DLD1 (cell line): ENCODE measurements around the gene CLTA.
"Not testable (repeated sequence)": the region's sequence is repeated elsewhere in the genome, so short reads cannot be mapped to it uniquely, and the experiment has no call there.

ENCODE experiments used
- in situ Hi-C: cut with HindIII; loops from 2 replicates; pipeline ENCODE4 v1.10.0; 2017; ENCODE audit warnings: low sequenced_read_pairs

Gene CLTA

DNA sequence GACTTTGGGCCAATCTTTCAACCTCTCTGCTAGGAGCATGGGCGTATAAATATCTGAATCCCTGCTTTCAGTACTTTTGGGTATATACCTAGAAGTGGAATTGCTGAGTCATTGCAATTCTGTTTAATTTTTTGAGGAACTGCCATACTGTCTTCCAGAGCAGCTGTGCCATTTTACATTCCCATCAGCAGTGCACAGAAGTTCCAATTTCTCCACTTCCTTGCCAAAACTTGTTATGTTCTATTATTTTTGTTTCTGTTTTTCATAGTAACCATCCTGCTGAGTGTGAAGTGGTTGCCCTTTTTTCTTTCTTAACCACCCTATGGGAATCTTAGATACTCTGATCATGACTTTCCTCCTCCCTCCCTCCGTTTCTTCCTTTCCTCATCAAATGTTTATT, 32.6 kb upstream of the CLTA start:
- in situ Hi-C loops, result no loop called here

DNA sequence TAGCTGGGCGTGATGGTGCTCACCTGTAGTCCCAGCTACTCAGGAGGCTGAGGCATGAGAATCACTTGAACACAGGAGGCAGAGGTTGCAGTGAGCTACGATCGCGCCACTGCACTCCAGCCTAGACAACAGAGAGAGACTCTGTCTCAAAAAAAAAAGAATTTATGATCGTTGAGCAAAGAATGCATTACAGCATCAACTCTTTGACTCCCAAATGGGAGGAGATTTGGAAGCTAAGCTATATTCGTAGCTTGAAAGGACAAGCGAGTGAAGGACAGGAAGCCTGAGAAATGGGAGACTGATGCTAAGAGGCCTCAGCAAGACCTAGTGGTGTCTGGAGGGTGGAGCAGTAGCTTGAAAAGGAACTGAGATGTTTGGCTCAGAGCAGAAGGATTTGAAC, 31.8 kb upstream of the CLTA start:
- in situ Hi-C loops, result no loop called here

DNA sequence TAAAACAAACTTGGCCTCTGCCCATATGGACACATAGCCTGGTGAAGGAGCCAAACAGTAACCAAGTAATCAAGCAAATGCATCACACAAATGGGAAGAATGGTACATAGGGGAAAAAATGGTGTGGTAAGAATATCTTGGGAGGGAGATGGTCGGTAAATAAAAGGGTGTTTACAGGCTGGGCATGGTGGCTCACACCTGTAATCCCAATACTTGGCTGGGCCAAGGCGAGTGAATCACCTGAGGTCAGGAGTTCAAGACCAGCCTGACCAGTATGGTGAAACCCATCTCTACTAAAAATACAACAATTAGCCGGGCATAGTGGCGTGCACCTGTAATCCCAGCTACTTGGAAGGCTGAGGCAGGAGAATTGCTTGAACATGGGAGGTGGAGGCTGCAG, 31.2 kb upstream of the CLTA start:
- in situ Hi-C loops, result not testable (repeated sequence)

DNA sequence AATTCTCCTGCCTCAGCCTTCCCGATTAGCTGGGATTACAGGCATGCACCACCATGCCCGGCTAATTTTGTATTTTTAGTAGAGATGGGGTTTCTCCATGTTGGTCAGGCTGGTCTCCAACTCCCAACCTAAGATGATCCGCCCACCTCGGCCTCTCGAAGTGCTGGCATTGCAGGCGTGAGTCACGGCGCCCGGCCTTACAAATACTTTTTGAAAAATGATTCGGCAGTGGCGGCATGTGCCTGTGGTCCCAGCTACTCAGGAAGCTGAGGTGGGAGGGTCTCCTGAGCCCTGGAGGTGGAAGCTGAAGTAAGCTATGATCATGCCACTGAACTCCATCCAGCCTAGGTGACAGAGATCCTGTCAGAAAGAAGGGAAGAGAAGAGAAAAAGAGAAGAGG, 30.6 kb upstream of the CLTA start:
- in situ Hi-C loops, result not testable (repeated sequence)

DNA sequence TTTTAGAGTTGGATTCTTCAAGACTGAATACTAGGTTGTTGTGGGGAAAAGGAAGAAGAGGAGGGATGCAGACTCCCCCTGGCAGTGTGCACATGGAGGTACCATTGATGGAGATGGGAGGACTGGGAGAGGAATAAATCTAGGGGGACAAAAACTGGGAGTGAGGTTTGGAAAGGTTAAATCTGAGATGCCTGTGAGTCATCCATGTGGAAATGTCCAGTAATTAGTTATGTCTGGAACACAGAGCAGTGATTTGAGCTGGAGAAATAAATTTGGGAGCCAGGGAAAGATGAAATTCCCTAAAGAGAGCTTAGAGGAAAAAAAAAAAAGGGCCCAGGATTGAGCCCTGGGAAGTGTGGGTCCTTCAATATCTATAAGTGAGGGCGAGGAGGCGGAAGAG, 29.5 kb upstream of the CLTA start:
- in situ Hi-C loops, result no loop called here

DNA sequence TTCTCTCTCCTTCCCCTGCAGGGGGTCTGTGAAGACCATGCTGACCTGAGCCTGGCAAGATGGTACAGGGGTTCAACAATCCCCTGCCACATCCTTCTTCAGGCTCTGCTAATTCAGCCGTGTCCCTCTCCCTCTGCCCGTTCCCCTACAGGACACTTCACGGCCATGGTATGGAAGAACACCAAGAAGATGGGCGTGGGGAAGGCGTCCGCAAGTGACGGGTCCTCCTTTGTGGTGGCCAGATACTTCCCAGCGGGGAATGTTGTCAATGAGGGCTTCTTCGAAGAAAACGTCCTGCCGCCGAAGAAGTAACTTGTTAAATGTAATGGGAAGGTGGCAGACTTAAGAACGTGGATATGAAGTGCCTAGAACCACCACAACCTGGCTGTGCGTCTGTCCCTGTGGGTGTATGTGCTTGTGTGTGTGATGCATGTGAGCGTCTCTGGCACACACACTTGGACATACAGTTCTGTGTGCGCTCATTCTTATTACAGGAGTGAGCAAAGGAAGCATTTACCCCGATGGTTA, 28.4 kb upstream of the CLTA start:
- in situ Hi-C loops, result no loop called here

DNA sequence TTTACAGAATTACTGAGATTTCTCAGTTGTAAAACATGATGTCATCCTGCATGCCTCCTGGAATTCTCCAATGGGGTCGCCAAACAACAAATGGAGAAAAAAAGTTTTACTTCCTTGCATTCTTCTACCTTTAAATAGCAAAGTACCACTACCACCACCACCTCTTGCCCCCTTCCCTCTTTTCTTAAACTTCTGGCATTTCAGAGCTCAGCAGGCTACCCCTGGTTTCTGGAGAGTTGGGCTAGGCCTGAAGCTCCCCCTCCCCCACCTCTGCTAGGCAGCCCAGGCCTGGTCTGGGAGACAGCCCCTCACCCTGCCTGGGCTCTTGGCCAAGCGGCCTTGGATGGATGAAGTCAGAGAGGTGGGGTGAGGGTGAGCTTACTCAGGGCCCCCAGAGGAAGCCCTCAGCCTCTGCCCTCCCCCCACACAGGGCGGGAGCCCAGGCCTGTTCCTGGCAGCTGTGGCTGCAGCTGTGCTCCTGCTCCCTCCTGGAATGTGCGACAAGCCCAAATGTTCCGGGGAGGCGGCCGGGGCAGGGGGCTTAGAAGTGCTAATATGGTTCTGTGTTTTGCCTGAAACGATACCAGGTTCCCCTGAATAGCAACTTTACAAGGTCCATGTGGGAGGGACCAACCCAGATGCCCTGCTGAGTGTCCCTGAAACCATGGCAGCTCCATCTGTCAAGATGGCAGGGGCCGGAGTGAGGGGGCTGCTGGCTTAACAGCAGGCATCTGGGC, 27.5 kb upstream of the CLTA start:
- in situ Hi-C loops, result no loop called here

DNA sequence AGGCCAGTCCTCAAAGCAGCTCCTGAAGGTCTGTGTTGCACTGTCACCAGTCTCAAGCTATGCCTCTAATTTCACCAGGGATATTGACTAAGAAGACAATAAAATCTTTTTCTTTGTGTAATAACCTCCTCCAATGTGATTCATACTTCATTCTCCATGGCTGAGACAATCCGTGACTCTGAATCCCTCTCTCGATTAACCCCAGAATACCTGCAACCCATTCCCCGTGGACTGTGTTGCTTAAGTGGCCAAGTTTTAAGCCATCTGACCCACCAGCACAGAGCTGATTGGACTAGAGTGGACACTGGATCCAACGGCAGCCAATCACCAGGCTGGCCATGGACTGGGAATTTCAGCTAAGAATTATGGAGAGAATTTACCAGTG, 26.9 kb upstream of the CLTA start:
- in situ Hi-C loops, result no loop called here

DNA sequence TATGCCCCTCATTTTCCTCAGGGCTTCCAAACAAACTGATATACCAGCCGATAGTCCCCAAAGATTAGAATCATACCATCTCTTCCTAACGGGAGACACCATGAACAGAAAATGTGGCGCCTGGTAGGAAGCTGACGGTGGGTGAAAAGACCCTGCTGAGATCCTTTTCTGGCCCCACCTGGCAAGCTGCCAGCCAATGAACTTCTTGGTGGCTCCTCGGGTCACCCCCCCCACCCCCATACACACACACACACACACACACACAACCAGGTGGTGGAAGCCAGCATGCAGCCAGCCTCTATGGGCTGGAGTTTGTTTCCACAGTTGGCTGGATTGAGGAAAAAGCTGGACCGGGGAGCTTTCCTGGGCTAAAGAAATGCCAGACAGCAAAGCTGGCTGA, 26.3 kb upstream of the CLTA start:
- in situ Hi-C loops, result no loop called here

DNA sequence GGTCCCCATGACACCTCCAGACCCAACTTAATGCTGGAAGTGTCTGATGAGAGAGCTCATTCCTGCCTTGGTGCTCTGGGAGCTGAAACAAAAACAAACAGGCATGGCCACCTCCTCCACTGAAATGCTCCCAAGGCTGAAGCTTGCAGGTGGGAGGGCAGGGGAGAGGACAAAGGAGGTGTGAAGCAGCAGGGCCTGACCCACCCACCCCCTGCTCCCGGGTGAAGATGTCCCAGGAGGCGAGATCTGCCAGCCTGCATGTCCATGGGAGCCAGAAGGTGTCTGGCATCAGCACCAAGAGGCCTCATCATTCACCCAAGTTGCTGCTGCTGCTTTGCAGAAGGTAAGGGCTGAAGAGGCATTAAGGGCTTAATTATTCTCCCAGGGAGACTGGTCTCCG, 25.7 kb upstream of the CLTA start:
- in situ Hi-C loops, result no loop called here

DNA sequence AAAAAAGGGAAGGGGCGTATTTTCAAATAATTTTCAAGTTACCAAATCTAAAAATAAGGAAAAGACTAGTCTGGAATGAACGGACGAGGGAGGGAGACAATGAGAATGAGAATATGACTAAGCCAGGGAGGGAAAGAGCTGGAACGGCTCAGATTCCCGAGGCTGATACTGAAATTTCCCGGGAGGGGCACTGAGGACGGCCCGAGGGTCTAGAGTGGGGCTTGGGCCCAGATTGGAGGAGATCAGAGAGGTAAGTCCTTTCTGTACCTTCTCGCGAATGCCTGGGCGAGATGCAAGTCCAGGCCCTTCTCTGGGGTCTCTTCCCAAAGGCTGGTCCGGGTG, 24.9 kb upstream of the CLTA start:
- in situ Hi-C loops, result no loop called here

DNA sequence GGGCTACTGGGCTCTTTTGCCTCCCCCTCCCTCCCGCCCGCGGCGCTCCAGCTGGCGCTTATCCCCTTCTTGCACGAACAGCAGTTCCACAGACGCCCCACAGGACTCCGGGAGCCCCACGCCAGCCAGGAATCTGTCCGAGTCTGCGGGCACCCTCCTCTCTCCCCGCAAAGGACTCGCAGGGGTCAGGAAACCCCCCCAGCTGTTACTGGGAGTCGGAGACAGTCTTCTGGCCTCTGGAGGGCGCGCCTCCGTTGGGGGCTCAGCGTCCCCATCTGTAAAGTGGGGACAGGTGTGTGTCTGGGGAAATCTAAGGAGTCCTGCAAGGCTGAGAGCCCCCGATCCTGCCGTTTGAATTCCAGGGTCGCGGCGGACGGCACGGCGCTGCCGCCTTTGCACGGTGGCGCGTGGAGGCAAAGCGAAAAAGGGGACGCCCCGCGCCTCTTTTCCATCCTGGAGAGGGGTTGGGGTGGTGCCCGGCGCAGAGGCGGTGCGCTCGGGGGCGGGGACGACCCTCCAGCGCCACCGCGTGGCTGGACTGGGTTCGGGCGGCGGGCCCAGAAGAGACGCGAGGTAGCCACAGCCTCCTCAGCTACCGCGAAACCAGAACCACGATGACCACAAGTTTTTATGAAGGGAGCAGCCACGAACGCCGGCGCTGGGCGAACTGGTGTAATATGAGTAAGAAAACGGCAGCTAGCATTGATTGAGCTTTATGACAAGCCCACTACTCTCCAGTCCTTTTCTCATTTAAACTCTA, 24.4 kb upstream of the CLTA start:
- in situ Hi-C loops, result no loop called here

DNA sequence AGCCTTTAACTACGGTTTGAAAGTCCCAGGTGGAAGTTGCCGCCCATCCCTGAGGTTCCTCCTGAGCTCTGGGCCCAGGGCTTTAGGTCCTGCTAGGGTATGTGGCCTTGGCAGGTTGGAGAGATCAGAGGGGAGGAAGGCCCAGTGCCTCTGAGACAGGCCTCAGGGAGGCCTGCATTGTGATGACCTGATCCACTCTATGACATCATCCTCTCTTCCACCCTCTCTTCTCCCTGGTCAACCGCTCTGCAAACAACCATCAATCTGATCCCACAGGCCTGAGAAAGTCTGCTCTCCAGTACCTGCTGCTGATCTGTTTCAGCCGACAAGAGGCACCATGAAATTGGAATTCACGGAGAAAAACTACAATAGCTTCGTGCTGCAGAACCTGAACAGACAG, 21.6 kb upstream of the CLTA start, which contains the start of gene CCIN:
CCIN (plus strand) TSS at position 223 of the 400 bp plus-strand sequence; CDS start at position 338, 115 bp downstream.
- in situ Hi-C loops, result no loop called here

DNA sequence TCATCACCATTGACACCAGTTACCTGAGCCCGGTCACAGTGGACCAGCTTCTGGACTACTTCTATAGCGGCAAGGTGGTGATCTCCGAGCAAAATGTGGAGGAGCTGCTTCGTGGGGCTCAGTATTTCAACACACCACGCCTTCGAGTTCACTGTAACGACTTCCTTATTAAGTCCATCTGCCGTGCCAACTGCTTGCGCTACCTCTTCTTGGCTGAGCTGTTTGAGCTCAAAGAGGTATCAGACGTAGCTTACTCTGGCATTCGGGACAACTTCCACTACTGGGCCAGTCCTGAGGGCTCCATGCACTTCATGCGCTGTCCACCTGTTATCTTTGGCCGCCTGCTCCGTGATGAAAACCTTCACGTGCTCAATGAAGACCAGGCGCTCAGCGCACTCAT, 21.0 kb upstream of the CLTA start:
- in situ Hi-C loops, result no loop called here

DNA sequence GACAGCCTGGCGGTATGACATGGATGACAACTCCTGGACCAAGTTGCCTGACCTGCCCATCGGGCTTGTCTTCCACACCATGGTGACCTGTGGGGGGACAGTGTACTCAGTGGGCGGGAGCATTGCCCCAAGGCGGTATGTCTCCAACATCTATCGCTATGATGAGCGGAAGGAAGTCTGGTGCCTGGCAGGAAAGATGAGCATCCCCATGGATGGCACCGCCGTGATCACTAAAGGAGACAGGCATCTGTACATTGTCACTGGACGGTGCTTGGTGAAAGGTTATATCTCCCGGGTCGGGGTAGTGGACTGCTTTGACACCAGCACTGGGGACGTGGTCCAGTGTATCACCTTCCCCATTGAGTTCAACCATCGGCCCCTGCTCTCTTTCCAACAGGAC, 20.2 kb upstream of the CLTA start:
- in situ Hi-C loops, result no loop called here

DNA sequence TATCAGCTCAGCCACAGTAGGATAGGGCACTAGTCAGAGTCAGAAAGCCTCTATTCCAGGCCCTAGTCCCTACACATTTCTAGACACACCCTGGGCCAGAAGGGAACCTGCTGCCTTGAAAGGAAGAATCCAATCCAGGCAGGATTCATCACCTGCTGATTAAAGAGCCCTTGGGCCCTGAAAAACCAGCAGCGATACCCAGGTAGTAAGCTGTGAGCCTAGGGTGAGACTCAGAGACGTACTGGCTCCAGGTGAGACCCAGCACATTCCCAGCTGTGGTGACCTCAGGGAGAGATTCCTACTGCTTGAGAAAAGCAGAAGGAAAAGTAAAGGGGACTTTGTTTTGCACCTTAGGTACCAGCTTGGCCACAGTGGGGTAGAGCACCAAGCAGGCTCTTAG, 16.9 kb upstream of the CLTA start:
- in situ Hi-C loops, result no loop called here

DNA sequence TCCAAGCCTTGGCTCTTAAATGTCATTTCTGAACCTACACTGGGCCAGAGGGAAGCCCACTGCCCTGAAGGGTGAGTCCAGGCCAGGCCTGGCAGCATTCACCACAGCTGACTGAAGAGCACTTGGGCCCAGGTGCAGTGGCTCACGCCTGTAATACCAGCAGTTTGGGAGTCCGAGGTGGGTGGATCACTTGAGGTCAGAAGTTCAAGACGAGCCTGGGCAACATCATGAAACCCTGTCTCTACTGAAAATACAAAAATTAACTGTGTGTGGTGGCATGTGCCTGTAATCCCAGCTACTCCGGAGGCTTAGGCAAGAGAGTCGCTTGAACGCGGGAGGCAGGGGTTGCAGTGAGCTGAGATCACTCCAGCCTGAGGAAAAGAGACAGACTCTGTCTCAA, 16.4 kb upstream of the CLTA start:
- in situ Hi-C loops, result no loop called here

DNA sequence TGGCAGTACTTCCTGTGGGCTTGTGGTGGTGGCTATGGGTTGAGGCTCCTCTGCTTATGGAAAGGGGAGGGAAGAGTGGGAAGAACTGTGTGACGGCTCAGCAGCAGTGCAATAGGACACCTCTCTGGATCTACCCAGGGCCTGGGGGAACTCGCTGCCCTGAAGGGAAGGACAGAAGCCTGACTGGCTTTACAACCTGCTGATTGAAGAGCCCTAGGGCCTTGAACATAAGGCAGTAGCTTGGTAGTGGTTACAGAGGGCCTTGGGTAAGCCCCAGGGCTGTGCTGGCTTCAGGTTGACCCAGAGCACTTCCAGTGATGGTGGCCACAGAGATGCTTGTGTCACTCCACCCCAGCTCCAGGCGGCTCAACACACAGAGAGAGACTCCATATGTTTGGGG, 16.0 kb upstream of the CLTA start:
- in situ Hi-C loops, result no loop called here

DNA sequence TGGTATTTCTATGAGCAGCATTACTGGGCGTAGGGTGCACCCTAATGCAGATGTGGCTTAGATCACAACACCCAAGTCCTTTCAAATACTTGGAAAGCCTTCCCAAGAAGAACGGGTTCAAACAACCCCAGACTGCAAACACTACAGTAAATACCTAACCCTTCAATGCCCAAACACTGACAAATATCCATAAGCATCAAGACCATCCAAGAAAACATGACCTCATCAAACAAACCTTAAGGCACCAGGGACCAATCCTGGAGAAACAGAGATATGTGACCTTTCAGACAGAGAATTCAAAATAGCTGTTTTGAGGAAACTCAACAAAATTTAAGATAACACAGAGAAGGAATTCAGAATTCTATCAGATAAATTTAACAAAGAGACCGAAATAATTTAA, 15.5 kb upstream of the CLTA start:
- in situ Hi-C loops, result not testable (repeated sequence)

DNA sequence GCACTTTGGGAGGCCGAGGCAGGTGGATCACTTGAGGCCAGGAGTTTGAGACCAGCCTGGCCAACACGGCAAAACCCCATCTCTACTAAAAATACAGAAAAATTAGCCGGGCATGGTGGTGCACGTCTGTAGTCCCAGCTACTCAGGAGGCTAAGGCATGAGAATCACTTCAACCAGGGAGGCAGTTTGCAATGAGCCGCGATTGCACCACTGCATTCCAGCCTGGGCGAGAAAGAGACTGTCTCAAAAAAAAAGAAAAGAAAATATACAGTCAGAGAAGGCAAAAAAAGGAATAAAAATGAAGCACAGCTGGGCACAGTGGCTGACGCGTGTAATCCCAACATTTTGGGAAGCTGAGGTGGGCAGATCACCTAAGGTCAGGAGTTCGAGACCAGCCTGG, 14.2 kb upstream of the CLTA start:
- in situ Hi-C loops, result not testable (repeated sequence)

DNA sequence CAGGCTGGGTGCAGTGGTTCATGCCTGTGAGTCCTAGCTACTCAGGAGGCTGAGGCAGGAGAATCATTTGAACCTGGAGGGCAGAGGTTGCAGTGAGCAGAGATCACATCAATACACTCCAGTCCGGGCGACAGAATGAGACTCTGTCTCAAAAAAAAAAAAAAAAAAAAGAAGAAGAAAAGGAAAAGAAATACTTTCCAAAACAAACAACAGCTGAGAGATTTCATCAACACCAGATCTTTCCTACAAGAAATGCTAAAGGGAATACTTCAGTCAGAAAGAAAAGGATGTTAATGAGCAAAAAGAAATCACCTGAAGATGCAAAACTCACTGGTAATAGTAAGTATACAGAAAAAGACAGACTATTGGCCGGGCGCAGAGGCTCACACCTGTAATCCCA, 13.2 kb upstream of the CLTA start:
- in situ Hi-C loops, result no loop called here

DNA sequence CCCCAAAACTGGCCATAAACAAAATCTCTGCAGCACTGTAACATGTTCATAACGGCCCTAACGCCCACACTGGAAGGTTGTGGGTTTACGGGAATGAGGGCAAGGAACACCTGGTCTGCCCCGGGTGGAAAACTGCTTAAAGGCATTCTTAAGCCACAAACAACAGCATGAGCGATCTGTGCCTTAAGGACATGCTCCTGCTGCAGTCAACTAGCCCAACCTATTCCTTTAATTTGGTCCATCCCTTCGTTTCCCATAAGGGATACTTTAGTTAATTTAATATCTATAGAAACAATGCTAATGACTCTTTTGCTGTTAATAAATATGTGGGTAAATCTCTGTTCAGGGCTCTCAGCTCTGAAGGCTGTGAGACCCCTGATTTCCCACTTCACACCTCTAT, 10.5 kb upstream of the CLTA start:
- in situ Hi-C loops, result not testable (repeated sequence)
